K562 (cell line): Measurements from ENCODE around the gene ANKH. TPM values are rescaled to one million over a fixed set of nuclear protein-coding genes. Genes with fewer than 3 reads are reported as not detected.

ENCODE experiments used
- ATAC-seq: fragments of 200-7000 bp; cut with Tn5 transposase; 3 replicates; pipeline ENCODE4 v1.9.1; 2020; ENCODE audit warnings: moderate library complexity
- BruUV-seq: library from RNA; stranded (reverse); fragments of 400-500 nt; replicated peaks from 2 replicates; lab custom pipeline; 2021; lab: Mats Ljungman, UMichigan
- CTCF ChIA-PET: fragments of 300-600 bp; formaldehyde crosslinking; extraction: SDS; loops from one replicate; lab custom pipeline; 2021; ENCODE audit warnings: low intra/inter-chr PET ratio; lab: Yijun Ruan, JAX
- POLR2A ChIA-PET: fragments of 300-600, 350-650 bp; sonication (Branson Sonifier 250); formaldehyde crosslinking; extraction: SDS; loops from one replicate; lab custom pipeline; 2021; ENCODE audit warnings: antibody characterized with exemption, inconsistent platforms; lab: Yijun Ruan, JAX
- DNase-seq, 4 experiments: peaks; one replicate each; pipeline versions ENCODE4 v3.0.0 to v3.0.0-alpha.2; 2011 to 2018; ENCODE audit warnings: low spot score in 3 of 4, mixed read lengths in 3 of 4; ENCODE audit errors: extremely low read depth in 1 of 4
- FAIRE-seq: peaks from 2 replicates; lab custom pipeline; 2011; peaks lifted over from hg19 to GRCh38; lab: Jason Lieb, UNC
- H2AFZ ChIP-seq: 2 replicates; pipeline ENCODE4 v1.6.0; 2011; ENCODE audit warnings: low read depth, low read length, control low read depth, inconsistent platforms
- H3K27ac ChIP-seq: fragments of 200-600 bp; 3 replicates; pipeline ENCODE4 v1.8.0; 2011; ENCODE audit warnings: low read depth, mild to moderate bottlenecking, control low read depth, inconsistent platforms, low read length, moderate library complexity, mixed read lengths; ENCODE audit errors: extremely low read depth
- H3K27me3 ChIP-seq, 2 experiments: fragments of 300-600 bp in 1 of 2; 2 replicates in 1 of 2; 3 replicates in 1 of 2; pipeline versions ENCODE4 v1.6.0 to v1.8.0; 2011; ENCODE audit warnings: inconsistent platforms in 2 of 2, low read length in 2 of 2, mild to moderate bottlenecking in 1 of 2, mixed read lengths in 1 of 2, moderate library complexity in 1 of 2; ENCODE audit not compliant: control insufficient read depth in 2 of 2, insufficient read depth in 2 of 2
- H3K36me3 ChIP-seq: fragments of 300-600 bp; 3 replicates; pipeline ENCODE4 v1.8.0; 2011; ENCODE audit warnings: mild to moderate bottlenecking, low read length, inconsistent platforms; ENCODE audit not compliant: control insufficient read depth, insufficient read depth
- H3K4me1 ChIP-seq, 2 experiments: fragments of 200-600 bp in 1 of 2; replicated peaks in 1 of 2; 2 replicates in 1 of 2; 3 replicates in 1 of 2; pipeline versions ENCODE4 v1.5.1 to v1.8.0; 2011; ENCODE audit warnings: inconsistent platforms in 2 of 2, low read length in 2 of 2, mild to moderate bottlenecking in 1 of 2, mixed read lengths in 1 of 2, moderate library complexity in 1 of 2; ENCODE audit not compliant: control insufficient read depth in 2 of 2, insufficient read depth in 2 of 2
- H3K4me2 ChIP-seq: 2 replicates; pipeline ENCODE4 v1.6.1; 2011; ENCODE audit warnings: low read length, control low read depth, inconsistent platforms, mixed read lengths; ENCODE audit not compliant: insufficient read depth
- H3K4me3 ChIP-seq: fragments of 200-600 bp; sonication (generic), shearing (Covaris generic); 2 replicates; pipeline ENCODE4 v1.5.1; 2016; ENCODE audit warnings: control low read depth, inconsistent platforms
- H3K79me2 ChIP-seq: fragments of 200-600 bp; 3 replicates; pipeline ENCODE4 v1.8.0; 2011; ENCODE audit warnings: low read length, inconsistent platforms; ENCODE audit not compliant: control insufficient read depth, insufficient read depth
- H3K9ac ChIP-seq, 2 experiments: 2 replicates each; pipeline versions ENCODE4 v1.6.0 to v1.6.1; 2011; ENCODE audit warnings: low read depth in 2 of 2, low read length in 2 of 2, control low read depth in 1 of 2, inconsistent platforms in 1 of 2, mild to moderate bottlenecking in 1 of 2, mixed read lengths in 1 of 2; ENCODE audit not compliant: insufficient read depth in 1 of 2
- H3K9me1 ChIP-seq: one replicate; pipeline ENCODE4 v1.6.0; 2011; ENCODE audit warnings: inconsistent platforms, mild to moderate bottlenecking, low read length, moderate library complexity; ENCODE audit not compliant: control insufficient read depth, insufficient read depth
- H3K9me3 ChIP-seq: replicated peaks from 2 replicates; pipeline ENCODE4 v1.5.1; 2011; ENCODE audit warnings: low read depth, low read length, inconsistent platforms; ENCODE audit not compliant: control insufficient read depth, insufficient read depth
- H4K20me1 ChIP-seq: replicated peaks from 2 replicates; pipeline ENCODE4 v1.6.1; 2011; ENCODE audit warnings: low read length, inconsistent platforms, mixed read lengths; ENCODE audit not compliant: control insufficient read depth, insufficient read depth
- ATF7 ChIP-seq: fragments of 450-650 bp; IDR thresholded peaks from 2 replicates; pipeline ENCODE4 v1.7.1; 2014; ENCODE audit warnings: mild to moderate bottlenecking, moderate library complexity
- BRD4 ChIP-seq: fragments of 200-600 bp; sonication (generic); IDR thresholded peaks from 2 replicates; pipeline ENCODE4 v1.6.1; 2017; ENCODE audit warnings: inconsistent platforms
- HNRNPH1 ChIP-seq: fragments of 200-400 bp; formaldehyde crosslinking; optimal IDR thresholded peaks from 2 replicates; pipeline ENCODE3; 2017; ENCODE audit warnings: low read depth, mild to moderate bottlenecking, low read length, moderate library complexity
- KHSRP ChIP-seq: fragments of 450-650 bp; IDR thresholded peaks from 2 replicates; pipeline ENCODE4 v1.6.1; 2017
- MEF2A ChIP-seq: IDR thresholded peaks from 2 replicates; pipeline ENCODE4 v1.6.1; 2011; ENCODE audit warnings: low read depth, mild to moderate bottlenecking, low read length, moderate library complexity; ENCODE audit not compliant: control insufficient read depth
- SNIP1 ChIP-seq: fragments of 450-650 bp; IDR thresholded peaks from 2 replicates; pipeline ENCODE4 v1.7.1; 2017; ENCODE audit warnings: low read depth, mild to moderate bottlenecking
- ZSCAN29 ChIP-seq: fragments of 450-650 bp; IDR thresholded peaks from 2 replicates; pipeline ENCODE4 v1.6.1; 2017
- WGBS: fragments of 100-300 bp; shearing (Covaris generic); methylation state at CpG from one replicate; pipeline ENCODE4 v1.1.6; 2016; ENCODE audit warnings: low coverage, mixed read lengths; ENCODE audit not compliant: insufficient coverage; ENCODE audit errors: missing lambda C conversion rate; 5-methylcytosine and 5-hydroxymethylcytosine counted together
- in situ Hi-C: fragments of 300-500 bp; cut with MboI; formaldehyde crosslinking; loops from 4 replicates; pipeline ENCODE4 v1.15.0; 2018; ENCODE audit warnings: inconsistent platforms, mixed read lengths
- intact Hi-C: fragments of 100-400 bp; cut with micrococcal nuclease; formaldehyde crosslinking; loops from 2 replicates; pipeline ENCODE4 v1.14.2; 2022
- polyA plus RNA-seq, 8 experiments: library from polyadenylated mRNA; depleted of rRNA in 4 of 8; stranded (reverse) in 5 of 8; unstranded in 3 of 8; fragments of >200 nt; fragmentation: Nextera tagmentation in 2 of 8; fragmentation: Illumina TruSeq in 1 of 8; extraction: Ambion mirVana in 2 of 8; extraction: Trizol in 1 of 8; gene quantifications; 2 replicates each; pipeline versions ENCODE4 v1.2.1 to v1.2.3, GENCODE V29; 2011 to 2014; ENCODE audit warnings: inconsistent platforms in 1 of 8, missing spikeins in 1 of 8
- total RNA-seq, 7 experiments: library from RNA; depleted of rRNA in 6 of 7; stranded (reverse); fragments of >200 nt in 6 of 7; fragmentation: Illumina TruSeq in 2 of 7; extraction: Trizol in 2 of 7; gene quantifications; 2 replicates each; pipeline versions ENCODE4 v1.2.1 to v1.2.3, GENCODE V29; 2011 to 2021; ENCODE audit warnings: low replicate concordance in 1 of 7
- TF ChIP-seq, protein P1 (sequence below): sonication (generic); formaldehyde crosslinking; IDR thresholded peaks from 2 replicates; pipeline ENCODE4 v1.8.1; 2023; ENCODE audit warnings: missing genetic modification reagents, mild to moderate bottlenecking, borderline replicate concordance
- TF ChIP-seq, protein P2 (sequence below): sonication (generic); formaldehyde crosslinking; IDR thresholded peaks from 2 replicates; pipeline ENCODE4 v1.8.0; 2022; ENCODE audit warnings: mild to moderate bottlenecking, missing genetic modification reagents
- TF ChIP-seq, protein P3 (sequence below): fragments of 250-450 bp; sonication (Bioruptor Pico); IDR thresholded peaks from 2 replicates; pipeline ENCODE4 v1.5.0; 2021

Gene ANKH
- total and polyA plus RNA-seq, 9 of the 15 experiments (the other 6 are each of a cell fraction or from before 2014, with no cell fraction given), result 0.79 to 12.2 (median 4.5) TPM

DNA sequence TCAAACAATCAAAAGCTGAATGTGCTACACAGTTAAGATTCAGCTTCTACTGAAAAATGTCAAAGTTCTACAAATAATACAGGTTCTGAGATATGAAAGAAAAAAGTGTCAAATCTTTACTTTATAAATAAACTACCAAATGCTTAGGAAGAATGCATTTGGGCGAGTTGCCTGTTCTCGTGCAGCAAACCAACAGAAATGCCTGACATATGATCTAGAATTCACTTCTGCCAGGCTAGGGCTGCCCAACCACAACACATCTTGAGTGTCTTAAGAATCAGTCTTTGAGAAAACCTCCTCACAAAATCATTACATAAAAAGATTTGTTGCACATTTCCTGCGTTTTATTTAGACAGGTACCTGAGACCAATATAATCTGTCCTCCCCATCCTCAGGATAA lies 42.2 kb downstream of the ANKH start (continued):
- TF ChIP-seq, protein P1, sequence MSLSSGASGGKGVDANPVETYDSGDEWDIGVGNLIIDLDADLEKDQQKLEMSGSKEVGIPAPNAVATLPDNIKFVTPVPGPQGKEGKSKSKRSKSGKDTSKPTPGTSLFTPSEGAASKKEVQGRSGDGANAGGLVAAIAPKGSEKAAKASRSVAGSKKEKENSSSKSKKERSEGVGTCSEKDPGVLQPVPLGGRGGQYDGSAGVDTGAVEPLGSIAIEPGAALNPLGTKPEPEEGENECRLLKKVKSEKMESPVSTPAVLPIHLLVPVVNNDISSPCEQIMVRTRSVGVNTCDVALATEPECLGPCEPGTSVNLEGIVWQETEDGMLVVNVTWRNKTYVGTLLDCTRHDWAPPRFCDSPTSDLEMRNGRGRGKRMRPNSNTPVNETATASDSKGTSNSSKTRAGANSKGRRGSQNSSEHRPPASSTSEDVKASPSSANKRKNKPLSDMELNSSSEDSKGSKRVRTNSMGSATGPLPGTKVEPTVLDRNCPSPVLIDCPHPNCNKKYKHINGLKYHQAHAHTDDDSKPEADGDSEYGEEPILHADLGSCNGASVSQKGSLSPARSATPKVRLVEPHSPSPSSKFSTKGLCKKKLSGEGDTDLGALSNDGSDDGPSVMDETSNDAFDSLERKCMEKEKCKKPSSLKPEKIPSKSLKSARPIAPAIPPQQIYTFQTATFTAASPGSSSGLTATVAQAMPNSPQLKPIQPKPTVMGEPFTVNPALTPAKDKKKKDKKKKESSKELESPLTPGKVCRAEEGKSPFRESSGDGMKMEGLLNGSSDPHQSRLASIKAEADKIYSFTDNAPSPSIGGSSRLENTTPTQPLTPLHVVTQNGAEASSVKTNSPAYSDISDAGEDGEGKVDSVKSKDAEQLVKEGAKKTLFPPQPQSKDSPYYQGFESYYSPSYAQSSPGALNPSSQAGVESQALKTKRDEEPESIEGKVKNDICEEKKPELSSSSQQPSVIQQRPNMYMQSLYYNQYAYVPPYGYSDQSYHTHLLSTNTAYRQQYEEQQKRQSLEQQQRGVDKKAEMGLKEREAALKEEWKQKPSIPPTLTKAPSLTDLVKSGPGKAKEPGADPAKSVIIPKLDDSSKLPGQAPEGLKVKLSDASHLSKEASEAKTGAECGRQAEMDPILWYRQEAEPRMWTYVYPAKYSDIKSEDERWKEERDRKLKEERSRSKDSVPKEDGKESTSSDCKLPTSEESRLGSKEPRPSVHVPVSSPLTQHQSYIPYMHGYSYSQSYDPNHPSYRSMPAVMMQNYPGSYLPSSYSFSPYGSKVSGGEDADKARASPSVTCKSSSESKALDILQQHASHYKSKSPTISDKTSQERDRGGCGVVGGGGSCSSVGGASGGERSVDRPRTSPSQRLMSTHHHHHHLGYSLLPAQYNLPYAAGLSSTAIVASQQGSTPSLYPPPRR (CRISPR knock-in tag), result no peak
- TF ChIP-seq SNIP1, result no peak
- TF ChIP-seq ZSCAN29, result no peak
- no peak for TF ChIP-seq BRD4
- TF ChIP-seq MEF2A, result no peak

DNA sequence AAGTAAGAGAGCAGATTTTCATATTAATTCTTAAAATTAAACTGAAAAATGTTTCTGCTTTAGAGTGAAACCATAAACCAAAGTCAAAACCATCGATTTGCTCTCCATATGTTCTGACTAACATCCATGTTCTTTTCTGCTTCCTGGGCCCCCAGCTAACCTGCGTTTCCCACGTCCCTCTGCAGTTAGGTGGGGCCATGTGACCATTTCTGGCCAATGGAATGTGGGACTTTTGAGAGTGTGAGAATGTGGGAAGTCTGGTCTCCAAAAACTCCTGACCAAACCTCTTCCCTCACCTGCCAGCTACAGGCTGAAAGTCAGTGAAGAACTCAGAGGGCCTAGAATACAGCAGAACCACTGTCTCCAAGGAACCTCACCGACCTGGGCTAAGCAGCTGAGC lies 44.9 kb downstream of the ANKH start:
- H3K9me1 ChIP-seq, result no peaks in the 10 kb centered on the region
- no peaks in the 10 kb centered on the region for H4K20me1 ChIP-seq
- intact Hi-C loops (no loop called here), in situ Hi-C loops (no loop called here)
- H3K4me1 ChIP-seq, result no peaks in the 10 kb centered on the region
- H3K27me3 ChIP-seq, result peaks cover 0 to 5% of the 10 kb centered on the region in 2 experiments; a peak in 2 of 5 replicates
- H2AFZ ChIP-seq, result no peak overlapping the region
- POLR2A ChIA-PET, result interaction anchor here (1.0 kb wide), 1 partner anchor 13 kb away, joined by 3 read pairs; no protein-coding TSS in a partner anchor
- H3K9me3 ChIP-seq, result no peaks in the 10 kb centered on the region
- CTCF ChIA-PET, result no interaction called here
- H3K79me2 ChIP-seq, result no peaks in the 10 kb centered on the region
- BruUV-seq, result no TSS peak
- H3K4me2 ChIP-seq, result no peak overlapping the region
- DNase-seq (peak in 2 of 4 experiments; percentile 27), ATAC-seq (no peak), FAIRE-seq (no peak)
- 0% methylated on average over 4 of the region's 4 CpGs for WGBS
- no peak overlapping the region for H3K4me3 ChIP-seq
- no peak overlapping the region for H3K27ac ChIP-seq
- H3K36me3 ChIP-seq, result no peaks in the 10 kb centered on the region
- no peak overlapping the region for H3K9ac ChIP-seq
- no peak for TF ChIP-seq HNRNPH1
- TF ChIP-seq, protein P2, sequence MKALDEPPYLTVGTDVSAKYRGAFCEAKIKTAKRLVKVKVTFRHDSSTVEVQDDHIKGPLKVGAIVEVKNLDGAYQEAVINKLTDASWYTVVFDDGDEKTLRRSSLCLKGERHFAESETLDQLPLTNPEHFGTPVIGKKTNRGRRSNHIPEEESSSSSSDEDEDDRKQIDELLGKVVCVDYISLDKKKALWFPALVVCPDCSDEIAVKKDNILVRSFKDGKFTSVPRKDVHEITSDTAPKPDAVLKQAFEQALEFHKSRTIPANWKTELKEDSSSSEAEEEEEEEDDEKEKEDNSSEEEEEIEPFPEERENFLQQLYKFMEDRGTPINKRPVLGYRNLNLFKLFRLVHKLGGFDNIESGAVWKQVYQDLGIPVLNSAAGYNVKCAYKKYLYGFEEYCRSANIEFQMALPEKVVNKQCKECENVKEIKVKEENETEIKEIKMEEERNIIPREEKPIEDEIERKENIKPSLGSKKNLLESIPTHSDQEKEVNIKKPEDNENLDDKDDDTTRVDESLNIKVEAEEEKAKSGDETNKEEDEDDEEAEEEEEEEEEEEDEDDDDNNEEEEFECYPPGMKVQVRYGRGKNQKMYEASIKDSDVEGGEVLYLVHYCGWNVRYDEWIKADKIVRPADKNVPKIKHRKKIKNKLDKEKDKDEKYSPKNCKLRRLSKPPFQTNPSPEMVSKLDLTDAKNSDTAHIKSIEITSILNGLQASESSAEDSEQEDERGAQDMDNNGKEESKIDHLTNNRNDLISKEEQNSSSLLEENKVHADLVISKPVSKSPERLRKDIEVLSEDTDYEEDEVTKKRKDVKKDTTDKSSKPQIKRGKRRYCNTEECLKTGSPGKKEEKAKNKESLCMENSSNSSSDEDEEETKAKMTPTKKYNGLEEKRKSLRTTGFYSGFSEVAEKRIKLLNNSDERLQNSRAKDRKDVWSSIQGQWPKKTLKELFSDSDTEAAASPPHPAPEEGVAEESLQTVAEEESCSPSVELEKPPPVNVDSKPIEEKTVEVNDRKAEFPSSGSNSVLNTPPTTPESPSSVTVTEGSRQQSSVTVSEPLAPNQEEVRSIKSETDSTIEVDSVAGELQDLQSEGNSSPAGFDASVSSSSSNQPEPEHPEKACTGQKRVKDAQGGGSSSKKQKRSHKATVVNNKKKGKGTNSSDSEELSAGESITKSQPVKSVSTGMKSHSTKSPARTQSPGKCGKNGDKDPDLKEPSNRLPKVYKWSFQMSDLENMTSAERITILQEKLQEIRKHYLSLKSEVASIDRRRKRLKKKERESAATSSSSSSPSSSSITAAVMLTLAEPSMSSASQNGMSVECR (CRISPR knock-in tag), result no peak
- no peak for TF ChIP-seq ATF7
- TF ChIP-seq, protein P3, sequence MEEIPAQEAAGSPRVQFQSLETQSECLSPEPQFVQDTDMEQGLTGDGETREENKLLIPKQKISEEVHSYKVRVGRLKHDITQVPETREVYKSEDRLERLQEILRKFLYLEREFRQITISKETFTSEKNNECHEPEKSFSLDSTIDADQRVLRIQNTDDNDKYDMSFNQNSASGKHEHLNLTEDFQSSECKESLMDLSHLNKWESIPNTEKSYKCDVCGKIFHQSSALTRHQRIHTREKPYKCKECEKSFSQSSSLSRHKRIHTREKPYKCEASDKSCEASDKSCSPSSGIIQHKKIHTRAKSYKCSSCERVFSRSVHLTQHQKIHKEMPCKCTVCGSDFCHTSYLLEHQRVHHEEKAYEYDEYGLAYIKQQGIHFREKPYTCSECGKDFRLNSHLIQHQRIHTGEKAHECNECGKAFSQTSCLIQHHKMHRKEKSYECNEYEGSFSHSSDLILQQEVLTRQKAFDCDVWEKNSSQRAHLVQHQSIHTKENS (CRISPR knock-in tag), result no peak
- no peak for TF ChIP-seq KHSRP
